Esophagus (tissue), 2 donors: ENCODE measurements around the gene PLBD2. TPM values are rescaled to one million over a fixed set of nuclear protein-coding genes. Genes with fewer than 3 reads are reported as not detected.

ENCODE experiments used
- H3K27ac ChIP-seq, 2 donors: one replicate each; pipeline ENCODE4 v1.5.1; 2013; ENCODE audit warnings: low read depth in 2 of 2, mild to moderate bottlenecking in 2 of 2, inconsistent platforms in 1 of 2, low read length in 1 of 2, moderate library complexity in 1 of 2
- H3K27me3 ChIP-seq, 2 donors: one replicate each; pipeline ENCODE4 v1.6.1; 2013; ENCODE audit warnings: low read length in 2 of 2, control low read depth in 1 of 2, mild to moderate bottlenecking in 1 of 2; ENCODE audit not compliant: insufficient read depth in 2 of 2, control insufficient read depth in 1 of 2
- H3K36me3 ChIP-seq, 2 donors: one replicate each; pipeline ENCODE4 v1.6.1; 2013; ENCODE audit warnings: low read length in 1 of 2; ENCODE audit not compliant: control insufficient read depth in 2 of 2, insufficient read depth in 2 of 2
- H3K4me1 ChIP-seq, 2 donors: one replicate each; pipeline ENCODE4 v1.6.1; 2013; ENCODE audit warnings: low read length in 1 of 2; ENCODE audit not compliant: control insufficient read depth in 2 of 2, insufficient read depth in 2 of 2
- H3K4me3 ChIP-seq, 2 donors: one replicate each; pipeline ENCODE4 v1.5.1; 2013; ENCODE audit warnings: low read length in 2 of 2, mild to moderate bottlenecking in 2 of 2, low read depth in 1 of 2, moderate library complexity in 1 of 2
- H3K9me3 ChIP-seq, 2 donors: one replicate each; pipeline ENCODE4 v1.6.1; 2013; ENCODE audit warnings: mild to moderate bottlenecking in 2 of 2, low read depth in 1 of 2, low read length in 1 of 2, moderate library complexity in 1 of 2; ENCODE audit not compliant: control insufficient read depth in 2 of 2, insufficient read depth in 1 of 2
- WGBS, 2 donors: extraction: QIAGEN DNeasy Blood & Tissue Kit; methylation state at CpG; one replicate each; pipeline ENCODE4 v1.1.7; 2013; 5-methylcytosine and 5-hydroxymethylcytosine counted together
- polyA plus RNA-seq, 2 donors: library from polyadenylated mRNA; stranded (reverse); fragments of 200-250 nt; gene quantifications; one replicate each; pipeline ENCODE4 v1.2.3, GENCODE V29; 2013
- donor health status: healthy with polysubstance abuse.
- donor health status: Bipolar disorder and iron deficiency.

Gene PLBD2
- 1 to 10 TPM; 6.5 to 7.2 TPM for polyA plus RNA-seq

- Histone ChIP-seq H3K27me3 (no peaks in the 10 kb centered on the region), H3K4me1 (peaks cover 0 to 6% of the 10 kb centered on the region in 2 donors), H3K27ac (peak within 1 kb of the TSS; percentile 74 to 85), H3K4me3 (peak within 1 kb of the TSS; percentile 70 to 90), H3K9me3 (no peaks in the 10 kb centered on the region), H3K36me3 (no peaks in the 10 kb centered on the region)
- 1% methylated on average over 66 to 67 of the region's 67 CpGs for whole genome bisulfite sequencing, 2 donors
Measured at GRCh38 chr12:113358381-113359132, at the start of gene PLBD2. PLBD2 (plus strand) TSS chr12:113358587; CDS start chr12:113358601, 14 bp downstream.

DNA sequence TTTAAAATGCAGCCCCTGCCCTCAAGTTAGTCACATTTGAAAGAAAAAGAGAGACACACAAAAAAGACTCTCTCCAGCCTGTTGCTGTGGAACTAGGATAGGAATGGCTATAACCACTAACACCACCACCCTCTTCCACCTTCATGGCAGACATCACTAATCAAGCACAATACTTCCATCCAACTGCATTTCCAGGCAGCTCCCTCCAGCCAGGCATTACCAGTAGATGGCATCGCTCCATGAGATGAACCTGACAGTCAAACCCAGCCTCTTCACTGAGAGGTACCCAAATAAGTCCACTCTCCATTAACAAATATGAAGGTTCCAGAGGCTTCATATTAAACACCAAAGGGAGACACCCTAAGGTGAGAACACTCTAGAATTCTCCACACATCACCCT is 47.9 kb upstream of the PLBD2 start:
- no peaks in the 10 kb centered on the region for H3K9me3 ChIP-seq
- no peak overlapping the region for H3K27ac ChIP-seq
- 96 to 97% methylated on average over 1 of the region's 1 CpG for WGBS, 2 donors
- H3K27me3 ChIP-seq, result no peaks in the 10 kb centered on the region
- H3K36me3 ChIP-seq, result peaks cover 8 to 22% of the 10 kb centered on the region in 2 donors
- no peak overlapping the region for H3K4me3 ChIP-seq
- H3K4me1 ChIP-seq, result no peaks in the 10 kb centered on the region

DNA sequence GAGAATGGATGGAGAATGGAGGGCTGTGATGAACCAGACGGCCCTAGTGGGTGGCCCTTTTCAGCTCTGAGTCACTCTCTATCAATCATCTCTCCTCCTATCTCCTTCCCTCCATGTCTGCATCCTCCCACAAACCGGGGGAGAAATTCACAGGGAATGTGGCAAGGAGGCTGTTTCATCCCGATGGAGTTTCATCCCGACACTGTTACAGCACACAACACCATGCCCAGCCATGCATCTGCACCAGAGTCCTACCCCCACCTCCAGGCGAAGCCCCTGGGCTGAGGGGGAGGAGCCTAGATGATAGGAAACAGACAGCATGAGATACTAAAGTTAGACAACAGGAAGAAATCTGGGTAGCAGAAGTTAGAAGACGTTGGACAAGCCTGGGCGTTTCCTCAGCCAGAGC is 44.3 kb upstream of the PLBD2 start:
- 71 to 73% methylated on average over 7 of the region's 7 CpGs for WGBS, 2 donors
- H3K36me3 ChIP-seq, result peaks cover 3 to 30% of the 10 kb centered on the region in 2 donors
- no peak overlapping the region for H3K4me3 ChIP-seq
- no peaks in the 10 kb centered on the region for H3K4me1 ChIP-seq
- H3K27me3 ChIP-seq, result no peaks in the 10 kb centered on the region
- no peak overlapping the region for H3K27ac ChIP-seq
- H3K9me3 ChIP-seq, result no peaks in the 10 kb centered on the region

DNA sequence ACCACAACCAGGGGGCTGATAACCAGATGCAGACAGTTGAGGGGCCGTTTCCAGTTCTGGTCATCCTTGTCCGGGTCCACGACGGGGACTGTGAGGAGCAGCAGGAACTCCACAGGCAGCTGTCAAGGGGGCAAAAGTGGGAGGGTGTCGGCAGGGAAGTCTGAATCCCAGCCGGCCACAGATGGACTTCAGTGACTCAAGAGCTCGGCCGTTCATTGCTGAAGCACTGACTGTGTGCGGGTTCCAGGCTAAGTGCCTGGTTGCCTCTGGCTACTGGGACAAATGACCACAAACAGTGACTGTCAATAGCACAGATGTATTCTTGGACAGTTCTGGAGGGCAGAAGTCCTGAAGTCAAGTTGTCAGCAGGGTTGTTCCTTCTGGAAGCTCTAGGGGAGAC is 43.0 kb upstream of the PLBD2 start:
- 78 to 83% methylated on average over 9 of the region's 9 CpGs for WGBS, 2 donors
- Histone ChIP-seq H3K36me3 (peaks cover 6 to 35% of the 10 kb centered on the region in 2 donors), H3K27ac (no peak overlapping the region), H3K4me3 (no peak overlapping the region), H3K4me1 (no peaks in the 10 kb centered on the region), H3K27me3 (no peaks in the 10 kb centered on the region), H3K9me3 (no peaks in the 10 kb centered on the region)

- H3K9me3 ChIP-seq, result no peaks in the 10 kb centered on the region
- H3K4me1 ChIP-seq, result no peaks in the 10 kb centered on the region
- no peaks in the 10 kb centered on the region for H3K27me3 ChIP-seq
- no peak overlapping the region for H3K27ac ChIP-seq
- peaks cover 6 to 43% of the 10 kb centered on the region in 2 donors for H3K36me3 ChIP-seq
- WGBS, 2 donors, result 95 to 96% methylated on average over 7 of the region's 7 CpGs
- no peak overlapping the region for H3K4me3 ChIP-seq
Measured at GRCh38 chr12:113316155-113316554, 42.2 kb upstream of the PLBD2 start.

- H3K4me3 ChIP-seq, result no peak overlapping the region
- H3K4me1 ChIP-seq, result no peaks in the 10 kb centered on the region
- 93% methylated on average over 6 of the region's 6 CpGs for WGBS, 2 donors
- H3K9me3 ChIP-seq, result no peaks in the 10 kb centered on the region
- H3K27me3 ChIP-seq, result no peaks in the 10 kb centered on the region
- no peak overlapping the region for H3K27ac ChIP-seq
- peaks cover 6 to 42% of the 10 kb centered on the region in 2 donors for H3K36me3 ChIP-seq
Measured at GRCh38 chr12:113317122-113317521, 41.3 kb upstream of the PLBD2 start.

GRCh38 chr12:113318046-113318656 is 40.2 kb upstream of the PLBD2 start:
- Histone ChIP-seq H3K36me3 (peaks cover 3 to 42% of the 10 kb centered on the region in 2 donors), H3K9me3 (no peaks in the 10 kb centered on the region), H3K27me3 (no peaks in the 10 kb centered on the region), H3K4me3 (no peak overlapping the region), H3K4me1 (no peaks in the 10 kb centered on the region), H3K27ac (no peak overlapping the region)
- 96% methylated on average over 4 of the region's 4 CpGs for WGBS, 2 donors

- no peak overlapping the region for H3K27ac ChIP-seq
- H3K4me1 ChIP-seq, result no peaks in the 10 kb centered on the region
- H3K4me3 ChIP-seq, result no peak overlapping the region
- peaks cover 3 to 41% of the 10 kb centered on the region in 2 donors for H3K36me3 ChIP-seq
- 93 to 95% methylated on average over 15 of the region's 15 CpGs for WGBS, 2 donors
- H3K27me3 ChIP-seq, result no peaks in the 10 kb centered on the region
- no peaks in the 10 kb centered on the region for H3K9me3 ChIP-seq
Measured at GRCh38 chr12:113318900-113319628, 39.3 kb upstream of the PLBD2 start.

GRCh38 chr12:113320401-113320800 is 38.0 kb upstream of the PLBD2 start:
- H3K4me3 ChIP-seq, result no peak overlapping the region
- H3K36me3 ChIP-seq, result peaks cover 3 to 37% of the 10 kb centered on the region in 2 donors
- H3K4me1 ChIP-seq, result no peaks in the 10 kb centered on the region
- no peak overlapping the region for H3K27ac ChIP-seq
- H3K9me3 ChIP-seq, result no peaks in the 10 kb centered on the region
- no peaks in the 10 kb centered on the region for H3K27me3 ChIP-seq
- 91 to 93% methylated on average over 12 of the region's 12 CpGs for WGBS, 2 donors
